HPDE6-E6E7 (cell line): ENCODE measurements around the gene SCARF2.
"Not testable (repeated sequence)": the region's sequence is repeated elsewhere in the genome, so short reads cannot be mapped to it uniquely, and the experiment has no call there.

Experiments
- DNase-seq: peaks from one replicate; pipeline ENCODE4 v3.0.0; 2011; ENCODE audit warnings: missing footprints; ENCODE audit errors: extremely low spot score

Gene SCARF2

GRCh38 chr22:20428496-20429253, 8.9 kb downstream of the SCARF2 start:
- DNase-seq, result no peak

DNA sequence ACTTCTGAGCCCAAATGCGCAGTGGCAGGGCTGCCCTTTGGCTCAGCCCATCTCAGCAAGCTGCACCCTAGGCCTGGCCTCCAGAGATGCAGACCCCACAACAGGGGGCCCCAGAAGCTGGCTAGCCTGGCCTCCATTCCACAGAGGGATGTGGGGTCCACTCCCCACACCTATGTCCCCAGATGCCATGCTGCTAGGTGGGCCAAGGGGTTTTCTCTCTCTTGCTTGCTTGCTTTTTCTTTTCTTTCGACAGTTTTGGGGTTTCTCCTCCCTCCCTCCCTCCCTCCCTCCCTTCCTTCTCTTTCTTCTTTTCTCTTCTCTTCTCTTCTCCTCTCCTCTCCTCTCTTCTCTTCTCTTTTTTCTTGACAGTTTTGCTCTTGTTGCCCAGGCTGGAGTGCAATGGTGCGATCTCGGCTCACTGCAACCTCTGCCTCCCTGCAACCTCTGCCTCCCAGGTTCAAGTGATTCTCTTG, 9.6 kb downstream of the SCARF2 start:
- no peak for DNase-seq

DNA sequence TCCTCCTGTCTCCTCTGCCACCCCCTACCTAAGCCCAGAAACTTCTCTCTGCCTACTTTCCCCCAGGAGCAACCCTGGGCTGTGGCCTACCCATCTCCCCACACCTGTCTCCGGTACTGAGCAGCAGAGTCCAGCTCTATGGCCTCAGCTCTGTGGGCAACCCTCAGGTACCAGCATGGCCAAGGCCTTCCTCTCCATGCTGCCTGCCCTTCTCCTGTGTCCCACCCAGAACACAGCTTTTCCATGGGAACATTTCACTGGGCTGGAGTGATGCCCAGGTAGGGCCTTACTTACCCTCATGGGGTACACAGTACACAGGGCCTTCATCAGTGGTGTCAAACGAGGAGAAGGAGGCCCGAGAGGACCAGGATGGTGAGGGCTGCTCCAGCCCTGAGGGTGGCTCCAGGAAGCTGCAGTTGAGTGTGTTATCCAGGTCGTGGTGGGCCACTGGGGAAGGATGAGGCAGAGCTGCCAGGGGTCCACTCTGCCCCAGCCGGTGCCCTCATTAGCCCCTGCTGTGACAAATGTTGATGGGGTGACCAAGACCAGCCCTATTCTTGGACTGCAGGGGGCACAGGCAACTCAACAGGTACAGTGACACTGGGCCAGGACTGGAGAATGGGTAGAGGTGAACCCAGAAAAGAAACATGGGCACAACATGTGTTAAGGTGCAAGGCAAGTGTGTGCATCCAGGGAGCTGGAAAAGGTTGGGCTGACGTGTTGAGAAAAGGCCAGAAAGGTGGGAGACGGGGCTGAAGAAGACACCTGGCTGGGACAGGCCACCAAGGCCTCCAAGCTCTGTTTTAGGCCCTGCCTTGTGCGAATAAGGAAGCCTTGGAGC, 10.3 kb downstream of the SCARF2 start:
- DNase-seq, result no peak

GRCh38 chr22:20426259-20426615, 11.4 kb downstream of the SCARF2 start:
- DNase-seq, result no peak

DNA sequence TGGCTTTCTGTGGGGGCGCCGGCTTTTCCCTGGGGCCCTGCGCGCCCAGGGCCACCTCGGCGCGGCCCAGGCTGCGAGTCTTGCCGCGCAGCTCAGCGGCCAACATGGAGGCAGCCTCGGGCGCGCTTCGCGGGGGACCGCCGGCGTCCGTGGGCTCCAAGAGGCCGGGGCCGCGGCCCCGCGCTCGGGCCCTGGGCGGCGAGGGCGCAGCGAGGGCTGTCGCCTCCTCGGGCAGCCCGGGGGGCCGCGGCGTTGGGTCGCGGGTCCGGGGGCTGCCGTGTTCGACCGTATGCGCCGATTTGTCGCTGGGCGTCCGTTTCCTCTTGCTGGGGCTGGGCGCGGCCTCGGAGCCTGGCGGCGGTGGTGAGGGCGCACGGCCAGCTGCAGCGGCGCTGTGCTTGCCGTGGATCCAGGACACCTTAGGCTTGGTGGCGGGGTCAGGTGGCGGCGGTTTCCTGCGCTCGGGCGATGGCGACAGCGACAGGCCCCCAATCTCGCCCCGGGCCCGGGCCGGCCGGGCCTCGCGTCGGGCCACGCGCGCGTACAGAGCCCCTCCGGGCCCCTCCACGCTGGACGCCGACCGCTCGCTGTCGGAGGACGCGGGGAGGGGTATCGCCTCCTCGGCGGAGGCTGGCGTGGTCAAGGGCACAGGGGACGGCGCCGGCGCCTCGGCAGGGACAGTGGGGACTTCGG, 11.9 kb downstream of the SCARF2 start:
- DNase-seq, result no peak

DNA sequence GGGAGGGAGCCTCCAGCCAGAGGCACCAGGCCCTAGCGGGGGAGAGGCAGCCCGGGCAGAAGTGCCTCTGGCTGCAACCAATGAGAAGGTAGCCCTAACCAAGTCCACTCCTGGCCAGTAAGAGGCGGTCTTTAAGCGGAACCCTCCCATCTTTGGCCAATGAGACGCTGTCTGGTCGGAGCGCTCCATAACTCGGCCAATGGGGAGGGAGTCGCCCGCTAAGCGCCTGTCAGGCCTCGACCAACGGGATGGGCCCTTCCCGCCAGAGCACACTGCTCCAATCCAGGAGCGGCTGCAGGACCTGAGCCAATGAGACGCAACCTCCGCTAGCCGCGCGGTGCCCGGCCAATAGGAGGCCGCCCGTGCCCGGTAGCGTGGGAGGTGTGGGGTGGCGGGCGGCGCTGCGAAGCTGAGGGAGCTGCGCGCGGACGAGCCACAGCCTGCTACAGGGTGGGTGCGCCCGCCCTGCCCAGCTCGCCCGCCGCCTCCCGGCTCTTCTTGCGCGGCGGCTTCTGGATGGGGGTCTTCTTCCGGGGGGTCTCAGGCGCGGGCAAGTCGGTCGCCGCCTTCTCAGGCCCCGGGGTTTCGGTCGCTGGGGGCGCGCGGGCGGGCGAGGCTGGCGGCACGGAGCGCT, 12.6 kb downstream of the SCARF2 start:
- peak; percentile 51 for DNase-seq

GRCh38 chr22:20424568-20424931, 13.1 kb downstream of the SCARF2 start:
- DNase-seq, result no peak

- no peak for DNase-seq
Measured at GRCh38 chr22:20423906-20424551, 13.6 kb downstream of the SCARF2 start.

GRCh38 chr22:20423008-20423905, 14.4 kb downstream of the SCARF2 start:
- no peak for DNase-seq

DNA sequence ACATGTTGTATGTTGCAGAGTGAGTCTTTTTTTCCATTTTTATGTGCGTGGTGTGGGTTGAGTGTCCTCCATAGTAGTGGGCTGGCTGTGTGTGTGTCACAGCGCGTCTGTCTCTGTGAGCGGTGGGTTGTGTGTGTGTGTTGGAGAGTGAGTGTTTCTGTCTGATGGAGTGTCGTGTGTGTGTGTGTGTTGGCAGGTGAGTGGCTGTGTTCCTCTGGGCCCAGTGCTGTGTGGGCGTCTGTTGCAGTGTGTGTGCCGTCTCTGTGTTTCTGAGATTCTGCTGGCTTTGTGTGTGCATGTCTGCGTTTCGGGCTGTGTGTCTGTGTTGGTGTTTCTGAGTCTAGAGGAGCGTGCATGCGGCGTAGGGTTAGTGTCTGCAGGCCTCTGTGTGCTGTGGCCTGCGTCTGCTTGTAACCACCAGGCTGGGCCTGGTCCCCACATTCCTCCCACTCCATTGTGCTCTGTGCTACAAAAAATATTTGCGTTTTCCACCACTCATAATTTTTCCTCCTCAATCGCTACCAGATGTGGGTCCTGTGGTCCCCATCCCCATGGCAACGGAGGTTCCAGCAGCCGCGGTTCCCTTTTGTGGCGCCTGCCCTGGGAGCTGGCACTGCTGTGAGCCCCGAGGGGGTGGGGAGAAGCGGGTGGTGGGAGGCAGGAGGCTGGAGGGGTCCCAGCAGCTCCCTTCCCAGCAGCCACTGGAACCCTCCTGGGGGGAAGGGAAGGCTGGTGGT, 15.2 kb downstream of the SCARF2 start:
- no peak for DNase-seq

DNA sequence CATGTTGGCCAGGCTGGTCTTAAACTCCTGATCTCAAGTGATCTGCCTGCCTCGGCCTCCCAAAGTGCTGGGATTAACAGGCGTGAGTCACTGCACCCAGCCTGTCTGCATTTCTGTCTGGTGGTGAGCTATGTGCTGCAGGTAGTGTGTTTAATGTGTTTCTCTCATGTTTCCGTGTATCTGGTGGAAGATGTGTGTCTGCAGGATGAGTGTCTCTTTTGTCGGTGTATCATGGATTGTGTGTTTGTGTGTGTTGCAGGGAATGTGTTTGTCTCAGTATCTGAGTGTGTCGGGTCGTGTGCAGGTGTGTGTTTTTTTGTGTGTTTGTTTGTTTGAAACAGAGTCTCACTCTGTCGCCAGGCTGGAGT, 16.1 kb downstream of the SCARF2 start:
- no peak for DNase-seq

- no peak for DNase-seq
Measured at GRCh38 chr22:20420157-20420842, 17.3 kb downstream of the SCARF2 start.

DNA sequence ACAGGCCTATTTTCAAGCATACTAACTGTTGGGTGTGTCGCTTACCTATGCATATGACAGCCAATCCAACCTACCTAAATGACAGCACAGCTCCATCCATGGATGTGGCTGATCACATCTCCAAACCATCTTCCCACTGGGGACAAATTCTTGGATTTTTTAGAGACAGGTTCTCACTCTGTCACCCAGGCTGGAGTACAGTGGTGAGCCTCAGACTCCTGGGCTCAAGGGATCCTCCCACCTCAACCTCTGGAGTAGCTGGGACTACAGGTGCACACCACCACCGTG, 18.0 kb downstream of the SCARF2 start:
- no peak for DNase-seq

DNA sequence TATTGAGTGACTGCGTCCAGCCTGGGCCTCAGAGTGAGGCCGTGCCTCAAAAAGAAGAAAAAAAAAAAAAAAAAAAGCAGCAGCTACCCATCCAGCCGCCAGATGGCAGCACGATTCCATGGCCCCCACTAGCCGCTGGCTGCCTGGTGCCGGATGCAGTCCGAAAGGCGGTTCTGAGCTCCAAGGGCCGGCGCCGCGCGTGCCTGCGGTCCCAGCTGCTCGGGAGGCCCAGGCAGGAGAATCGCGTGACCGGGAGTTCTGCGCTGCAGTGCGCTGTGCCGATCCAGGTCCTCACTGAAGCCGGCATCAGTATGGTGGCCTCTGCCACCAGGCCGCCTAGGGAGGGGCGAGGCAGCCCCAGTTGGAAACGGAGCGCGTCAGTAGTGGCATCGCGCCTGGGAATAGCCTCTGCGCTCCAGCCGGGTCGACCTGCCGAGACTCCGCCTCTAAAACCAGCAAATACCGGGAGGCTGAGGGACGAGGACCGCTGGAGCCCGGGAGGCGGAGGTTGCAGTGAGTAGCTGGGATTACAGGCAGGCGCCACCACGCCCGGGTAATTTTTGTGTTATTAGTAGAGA, 19.3 kb downstream of the SCARF2 start:
- DNase-seq, result peak; percentile 60

GRCh38 chr22:20415699-20416098, 21.9 kb downstream of the SCARF2 start:
- DNase-seq, result not testable (repeated sequence)

DNA sequence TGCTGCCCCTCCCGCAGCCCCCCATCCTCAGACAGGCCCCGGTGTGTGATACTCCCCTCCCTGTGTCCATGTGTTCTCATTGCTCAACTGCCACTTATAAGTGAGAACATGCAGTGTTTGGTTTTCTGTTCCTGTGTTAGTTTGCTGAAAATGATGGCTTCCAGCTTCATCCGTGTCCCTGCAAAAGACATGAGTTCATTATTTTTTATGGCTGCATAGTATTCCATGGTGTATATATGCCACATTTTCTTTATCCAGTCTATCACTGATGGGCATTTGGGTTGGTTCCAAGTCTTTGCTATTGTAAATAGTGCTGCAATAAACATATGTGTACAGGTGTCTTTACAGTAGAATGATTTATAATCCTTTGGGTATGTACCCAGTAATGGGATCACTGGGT, 22.4 kb downstream of the SCARF2 start:
- DNase-seq, result not testable (repeated sequence)

GRCh38 chr22:20414450-20414849, 23.2 kb downstream of the SCARF2 start:
- no peak for DNase-seq

GRCh38 chr22:20414059-20414440, 23.6 kb downstream of the SCARF2 start:
- DNase-seq, result no peak
